GM23248 (cell line): ENCODE data around the gene GBGT1. TPM values are rescaled to one million over a fixed set of nuclear protein-coding genes. Genes with fewer than 3 reads are reported as not detected.
"Not testable (repeated sequence)": the region's sequence is repeated elsewhere in the genome, so short reads cannot be mapped to it uniquely, and the experiment has no call there.

Experiments
- DNase-seq: peaks from one replicate; pipeline ENCODE4 v3.0.0-alpha.2; 2015
- H2AFZ ChIP-seq: fragments of 200-600 bp; sonication (generic); 2 replicates; pipeline ENCODE4 v1.6.1; 2016; ENCODE audit warnings: antibody characterized with exemption
- H3F3A ChIP-seq: fragments of 200-600 bp; sonication (generic); 2 replicates; pipeline ENCODE4 v1.6.1; 2016; ENCODE audit warnings: mild to moderate bottlenecking, antibody characterized with exemption, mixed run types; ENCODE audit not compliant: insufficient read depth
- H3K27ac ChIP-seq: fragments of 200-600 bp; sonication (generic); 2 replicates; pipeline ENCODE4 v1.5.1; 2016; ENCODE audit warnings: mild to moderate bottlenecking
- H3K27me3 ChIP-seq: fragments of 200-600 bp; sonication (generic); replicated peaks from 2 replicates; pipeline ENCODE4 v1.6.1; 2016; ENCODE audit warnings: mild to moderate bottlenecking; ENCODE audit not compliant: insufficient read depth
- H3K36me3 ChIP-seq: fragments of 200-600 bp; sonication (generic); 2 replicates; pipeline ENCODE4 v1.6.1; 2016; ENCODE audit warnings: low read depth, mild to moderate bottlenecking
- H3K4me1 ChIP-seq: fragments of 200-600 bp; sonication (generic); 2 replicates; pipeline ENCODE4 v1.6.1; 2016; ENCODE audit warnings: mild to moderate bottlenecking; ENCODE audit not compliant: insufficient read depth
- H3K4me2 ChIP-seq: fragments of 200-600 bp; sonication (generic); one replicate; pipeline ENCODE4 v1.6.1; 2016; ENCODE audit warnings: mild to moderate bottlenecking; ENCODE audit not compliant: unreplicated experiment
- H3K4me3 ChIP-seq: fragments of 200-600 bp; sonication (generic); 2 replicates; pipeline ENCODE4 v1.5.1; 2016; ENCODE audit warnings: mild to moderate bottlenecking
- H3K79me2 ChIP-seq: fragments of 200-600 bp; sonication (generic); 2 replicates; pipeline ENCODE4 v1.6.1; 2016; ENCODE audit warnings: mild to moderate bottlenecking; ENCODE audit not compliant: insufficient read depth
- H3K9ac ChIP-seq: fragments of 200-600 bp; sonication (generic); 2 replicates; pipeline ENCODE4 v1.6.1; 2016; ENCODE audit warnings: mild to moderate bottlenecking
- H3K9me2 ChIP-seq: fragments of 200-600 bp; sonication (generic); 2 replicates; pipeline ENCODE4 v1.6.1; 2016; ENCODE audit warnings: mixed run types, mild to moderate bottlenecking, moderate library complexity; ENCODE audit not compliant: insufficient read depth
- H3K9me3 ChIP-seq: fragments of 200-600 bp; sonication (generic); one replicate; pipeline ENCODE4 v1.6.1; 2017; ENCODE audit warnings: low read depth
- H4K20me1 ChIP-seq: fragments of 200-600 bp; sonication (generic); 2 replicates; pipeline ENCODE4 v1.6.0; 2016; ENCODE audit not compliant: insufficient read depth
- EZH2 ChIP-seq: fragments of 200-600 bp; sonication (generic); IDR thresholded peaks from 2 replicates; pipeline ENCODE4 v1.6.1; 2018; ENCODE audit warnings: antibody characterized with exemption, mild to moderate bottlenecking; ENCODE audit not compliant: insufficient read depth, poor library complexity, severe bottlenecking
- EZH2phosphoT487 ChIP-seq: fragments of 200-600 bp; sonication (generic); IDR thresholded peaks from 2 replicates; pipeline ENCODE4 v1.6.1; 2018; ENCODE audit warnings: antibody characterized with exemption, moderate library complexity, mild to moderate bottlenecking, low read depth; ENCODE audit not compliant: insufficient read depth
- WGBS, 2 experiments: methylation state at CpG; one replicate each; pipeline ENCODE4 v1.1.6; 2015 to 2017; ENCODE audit warnings: low lambda C conversion rate in 2 of 2, low coverage in 1 of 2; ENCODE audit errors: missing lambda C conversion rate in 2 of 2; 5-methylcytosine and 5-hydroxymethylcytosine counted together
- in situ Hi-C: fragments of 300-500 bp; cut with MboI; formaldehyde crosslinking; loops from 2 replicates; pipeline ENCODE4 v1.15.0; 2020
- polyA plus RNA-seq: library from polyadenylated mRNA; unstranded; fragments of >200 nt; fragmentation: Nextera tagmentation; extraction: Ambion mirVana; gene quantifications from 2 replicates; pipeline ENCODE4 v1.2.1, GENCODE V29; 2016
- total RNA-seq: library from RNA; depleted of rRNA; stranded (reverse); fragments of >200 nt; shearing (Covaris generic); gene quantifications from 2 replicates; pipeline ENCODE4 v1.2.3, GENCODE V29; 2014

GBGT1 gene
- total and polyA plus RNA-seq, 2 experiments from 2014 or later, result 0.95 to 3.1 TPM

- no peak for DNase-seq
- 42 to 59% methylated on average over 7 to 16 of the region's 16 CpGs for WGBS, 2 experiments
These were observed 43.9 kb upstream of the GBGT1 start for GRCh38 chr9:133207540-133208170.

GRCh38 chr9:133207021-133207531 is 43.4 kb upstream of the GBGT1 start:
- WGBS, 2 experiments, result 59 to 66% methylated on average over 14 of the region's 14 CpGs
- no peaks in the 10 kb centered on the region for H4K20me1 ChIP-seq
- H3K27me3 ChIP-seq, result peaks cover 29% of the 10 kb centered on the region
- no peaks in the 10 kb centered on the region for H3K79me2 ChIP-seq
- no peaks in the 10 kb centered on the region for H3K4me1 ChIP-seq
- H3K4me2 ChIP-seq, result no peak overlapping the region
- in situ Hi-C loops, result no loop called here
- no peaks in the 10 kb centered on the region for H3K9me2 ChIP-seq
- no peaks in the 10 kb centered on the region for H3K9me3 ChIP-seq
- H3K9ac ChIP-seq, result no peak overlapping the region
- no peak for TF ChIP-seq EZH2phosphoT487
- no peak for TF ChIP-seq EZH2
- no peaks in the 10 kb centered on the region for H3K36me3 ChIP-seq
- no peaks in the 10 kb centered on the region for H3F3A ChIP-seq
- DNase-seq, result no peak
- H3K4me3 ChIP-seq, result no peak overlapping the region
- no peak overlapping the region for H3K27ac ChIP-seq
- no peak overlapping the region for H2AFZ ChIP-seq

More at GRCh38 chr9:133207540-133208170, 43.9 kb upstream of the GBGT1 start:
- no peaks in the 10 kb centered on the region for H3K9me2 ChIP-seq
- no peaks in the 10 kb centered on the region for H3K36me3 ChIP-seq
- no peak overlapping the region for H2AFZ ChIP-seq
- H3K9ac ChIP-seq, result no peak overlapping the region
- H3K79me2 ChIP-seq, result no peaks in the 10 kb centered on the region
- H3K27me3 ChIP-seq, result peaks cover 31% of the 10 kb centered on the region
- in situ Hi-C loops, result no loop called here
- no peaks in the 10 kb centered on the region for H3K4me1 ChIP-seq
- no peaks in the 10 kb centered on the region for H3F3A ChIP-seq
- H4K20me1 ChIP-seq, result no peaks in the 10 kb centered on the region
- H3K9me3 ChIP-seq, result no peaks in the 10 kb centered on the region
- H3K4me3 ChIP-seq, result no peak overlapping the region
- H3K4me2 ChIP-seq, result no peak overlapping the region
- H3K27ac ChIP-seq, result no peak overlapping the region
- TF ChIP-seq EZH2 (no peak), EZH2phosphoT487 (no peak)

- H3K79me2 ChIP-seq, result no peaks in the 10 kb centered on the region
- no peaks in the 10 kb centered on the region for H4K20me1 ChIP-seq
- H3K27me3 ChIP-seq, result peaks cover 23% of the 10 kb centered on the region
- H3K9me3 ChIP-seq, result no peaks in the 10 kb centered on the region
- H2AFZ ChIP-seq, result no peak overlapping the region
- 60 to 62% methylated on average over 29 to 34 of the region's 35 CpGs for WGBS, 2 experiments
- H3K36me3 ChIP-seq, result no peaks in the 10 kb centered on the region
- H3K27ac ChIP-seq, result no peak overlapping the region
- no peak for TF ChIP-seq EZH2phosphoT487
- DNase-seq, result no peak
- no peaks in the 10 kb centered on the region for H3F3A ChIP-seq
- in situ Hi-C loops, result no loop called here
- H3K4me2 ChIP-seq, result no peak overlapping the region
- H3K9me2 ChIP-seq, result no peaks in the 10 kb centered on the region
- no peak overlapping the region for H3K4me3 ChIP-seq
- H3K4me1 ChIP-seq, result no peaks in the 10 kb centered on the region
- H3K9ac ChIP-seq, result no peak overlapping the region
These were observed 42.5 kb upstream of the GBGT1 start for GRCh38 chr9:133205996-133206931.

- H4K20me1 ChIP-seq, H3K9me2 ChIP-seq, H3K27ac ChIP-seq, H3K4me1 ChIP-seq, H3F3A ChIP-seq, H3K4me2 ChIP-seq, H3K9me3 ChIP-seq, H3K9ac ChIP-seq, H3K79me2 ChIP-seq, DNase-seq, H3K4me3 ChIP-seq, H2AFZ ChIP-seq, in situ Hi-C loops, H3K36me3 ChIP-seq: not testable (repeated sequence)
- 38 to 46% methylated on average over 6 to 14 of the region's 14 CpGs for WGBS, 2 experiments
- H3K27me3 ChIP-seq, result peaks cover 29% of the 10 kb centered on the region
These were observed 41.8 kb upstream of the GBGT1 start for GRCh38 chr9:133205481-133205887.
